Psoas muscle (tissue), 8 donors: ENCODE data around the gene NFATC1. TPM values are rescaled to one million over a fixed set of nuclear protein-coding genes. Genes with fewer than 3 reads are reported as not detected.

Experiments
- ATAC-seq, 4 donors: fragments of 200-7000 bp; cut with Tn5 transposase; one replicate each; pipeline ENCODE4 v1.9.1; 2020; ENCODE audit warnings: moderate library complexity in 3 of 4, mild to moderate bottlenecking in 2 of 4
- DNase-seq, 2 donors: peaks; one replicate each; pipeline ENCODE4 v3.0.0-alpha.2; 2020
- H3K27ac ChIP-seq: fragments of 200-600 bp; one replicate; pipeline ENCODE4 v1.8.0; 2022
- H3K27me3 ChIP-seq, 3 donors: fragments of 200-600 bp in 1 of 3; one replicate each; pipeline versions ENCODE4 v1.6.1 to v1.8.0; 2013 to 2022; ENCODE audit warnings: low read length in 2 of 3, mild to moderate bottlenecking in 2 of 3, moderate library complexity in 1 of 3; ENCODE audit not compliant: insufficient read depth in 3 of 3
- H3K36me3 ChIP-seq, 2 donors: fragments of 200-600 bp in 1 of 2; one replicate each; pipeline versions ENCODE4 v1.6.1 to v1.8.0; 2013 to 2022; ENCODE audit warnings: low read depth in 1 of 2, mild to moderate bottlenecking in 1 of 2, moderate library complexity in 1 of 2; ENCODE audit not compliant: insufficient read depth in 1 of 2
- H3K4me1 ChIP-seq: fragments of 200-600 bp; one replicate; pipeline ENCODE4 v1.8.0; 2022
- H3K4me3 ChIP-seq: fragments of 200-600 bp; one replicate; pipeline ENCODE4 v1.8.0; 2022; ENCODE audit warnings: mild to moderate bottlenecking
- H3K9me3 ChIP-seq: fragments of 200-600 bp; one replicate; pipeline ENCODE4 v1.8.0; 2022
- CTCF ChIP-seq: fragments of 200-600 bp; IDR thresholded peaks from one replicate; pipeline ENCODE4 v1.8.0; 2022; ENCODE audit warnings: antibody characterized with exemption
- WGBS, 3 donors: extraction: QIAGEN DNeasy Blood & Tissue Kit; methylation state at CpG; one replicate each; pipeline versions ENCODE4 v1.1.6 to v1.1.7; 2013; 5-methylcytosine and 5-hydroxymethylcytosine counted together
- intact Hi-C, 2 donors: fragments of 100-400 bp; cut with DNase I; formaldehyde crosslinking; loops; one replicate each; pipeline versions ENCODE4 v1.11.0 to v1.14.2; 2022
- polyA plus RNA-seq, 3 donors: library from polyadenylated mRNA; stranded (reverse); fragments of 200-250 nt; gene quantifications; one replicate each; pipeline ENCODE4 v1.2.3, GENCODE V29; 2013
- total RNA-seq, 4 donors: library from RNA; stranded (reverse); fragmentation: NEBNext Ultra II Directional in 2 of 4; extraction: Animal tissue kit (Norgen Biotek cat#: 25700) in 2 of 4; gene quantifications; one replicate each; pipeline versions ENCODE4 v1.2.1 to v1.2.4, GENCODE V29; 2021 to 2023
- donor health status: healthy with polysubstance abuse.
- donor health status: DM: no; HTN: no; CAD: no; lungs with moderate emphysema.
- donor health status: Bipolar disorder and iron deficiency.
- donor health status: healthy.
- donor health status: DM: yes; HTN: yes; CAD: no.
- donor health status: DM: no; HTN: no; CAD: no.
- donor health status: DM: no; HTN: no; CAD: no.
- donor health status: DM: yes; HTN: yes; CAD: no.

Gene NFATC1
- total and polyA plus RNA-seq, 7 donors = 3.0 to 28.7 (median 21.0) TPM

DNA sequence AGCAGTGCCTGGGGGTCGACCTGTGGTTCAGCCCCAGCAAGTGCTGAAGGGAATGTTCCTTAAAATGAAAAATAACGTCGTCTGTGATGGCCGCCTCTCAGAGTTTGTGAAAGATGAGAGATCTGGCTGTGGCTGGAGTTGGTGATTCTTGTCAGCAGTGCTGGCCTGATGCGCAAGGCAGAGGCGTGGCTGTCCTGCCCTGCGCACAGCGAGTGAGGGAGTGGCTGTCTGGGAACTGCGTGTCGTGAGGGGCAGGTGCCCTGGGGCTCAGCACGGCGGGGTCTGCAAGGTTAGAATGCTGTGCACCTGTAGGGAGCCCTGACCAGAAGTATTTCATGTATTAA lies 8.8 kb downstream of the NFATC1 start:
- 26 to 41% (median 30%) methylated on average over 12 of the region's 12 CpGs for WGBS, 3 donors
- Histone ChIP-seq H3K27ac (peak overlapping the region; percentile 94), H3K4me1 (peaks cover 52% of the 10 kb centered on the region), H3K27me3 (no peaks in the 10 kb centered on the region), H3K36me3 (no peaks in the 10 kb centered on the region), H3K9me3 (no peaks in the 10 kb centered on the region), H3K4me3 (peak overlapping the region; percentile 42)
- TF ChIP-seq CTCF = no peak
- ATAC-seq (peak; percentile 68 to 76 (median 71)), DNase-seq (peak in 1 of 2 donors; percentile 76)
- intact Hi-C loops = loop anchor here (2.0 to 5.0 kb wide), 2 partner anchors 34 to 103 kb away; no protein-coding TSS in a partner anchor

GRCh38 chr18:79405019-79405780 lies 9.5 kb downstream of the NFATC1 start:
- TF ChIP-seq CTCF = no peak
- H3K4me1 ChIP-seq = peaks cover 50% of the 10 kb centered on the region
- no peaks in the 10 kb centered on the region for H3K36me3 ChIP-seq
- no peaks in the 10 kb centered on the region for H3K27me3 ChIP-seq
- H3K4me3 ChIP-seq = peak overlapping the region; percentile 42
- intact Hi-C loops = loop anchor here in 1 of 2 donors (2.0 kb wide), 1 partner anchor 34 kb away; no protein-coding TSS in a partner anchor
- H3K27ac ChIP-seq = peak overlapping the region; percentile 94
- no peaks in the 10 kb centered on the region for H3K9me3 ChIP-seq
- peak in 1 of 2 donors; percentile 48 for DNase-seq
- WGBS, 3 donors = 50 to 64% (median 61%) methylated on average over 23 of the region's 23 CpGs
- peak in 1 of 4 donors; percentile 7 for ATAC-seq

GRCh38 chr18:79405781-79406575 lies 10.2 kb downstream of the NFATC1 start:
- ATAC-seq (no peak), DNase-seq (peak in 1 of 2 donors; percentile 85)
- intact Hi-C loops = loop anchor here in 1 of 2 donors (2.0 kb wide), 1 partner anchor 33 kb away; no protein-coding TSS in a partner anchor
- H3K4me3 ChIP-seq = peak overlapping the region; percentile 7
- peaks cover 50% of the 10 kb centered on the region for H3K4me1 ChIP-seq
- no peaks in the 10 kb centered on the region for H3K9me3 ChIP-seq
- H3K27me3 ChIP-seq = no peaks in the 10 kb centered on the region
- WGBS, 3 donors = 70 to 78% (median 78%) methylated on average over 27 of the region's 27 CpGs
- peak overlapping the region; percentile 94 for H3K27ac ChIP-seq
- H3K36me3 ChIP-seq = peaks cover 0 to 7% of the 10 kb centered on the region in 2 donors
- no peak for TF ChIP-seq CTCF

DNA sequence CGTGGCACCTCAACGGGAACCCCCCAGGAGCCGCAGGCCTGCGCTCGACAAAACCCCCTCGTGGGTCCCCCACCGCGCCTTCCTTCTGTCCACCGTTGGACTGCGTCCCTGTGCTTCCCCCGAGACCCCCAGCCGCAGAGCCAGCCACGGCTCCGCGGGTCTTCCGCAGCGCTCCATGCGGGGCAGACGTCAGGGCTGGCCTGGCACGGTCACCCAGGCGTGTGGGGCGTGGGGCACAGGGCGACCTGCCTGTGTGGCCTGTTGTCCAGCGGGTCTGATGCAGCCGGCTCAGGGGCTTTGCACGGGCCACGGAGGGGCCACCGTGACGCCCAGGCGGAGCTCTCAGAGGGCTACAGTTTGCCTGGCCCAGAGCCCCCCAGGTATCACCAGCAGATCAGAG lies 11.0 kb downstream of the NFATC1 start:
- peaks cover 0 to 14% of the 10 kb centered on the region in 2 donors for H3K36me3 ChIP-seq
- peak overlapping the region; percentile 94 for H3K27ac ChIP-seq
- WGBS, 3 donors = 93 to 95% (median 94%) methylated on average over 30 of the region's 30 CpGs
- H3K27me3 ChIP-seq = no peaks in the 10 kb centered on the region
- ATAC-seq (no peak), DNase-seq (peak in 1 of 2 donors; percentile 54)
- no peak overlapping the region for H3K4me3 ChIP-seq
- no peaks in the 10 kb centered on the region for H3K9me3 ChIP-seq
- TF ChIP-seq CTCF = no peak
- peaks cover 42% of the 10 kb centered on the region for H3K4me1 ChIP-seq
- intact Hi-C loops = no loop called here
